Measurements from ENCODE around the gene CERK. TPM values are rescaled to one million over a fixed set of nuclear protein-coding genes. Genes with fewer than 3 reads are reported as not detected.

The CERK gene
- total and polyA plus RNA-seq, 8 donors: 25.0 to 44.0 (median 40.4) TPM

GRCh38 chr22:46699091-46699490 is 39.0 kb downstream of the CERK start:
- Histone ChIP-seq H3K4me3 (no peak overlapping the region), H3K27me3 (no peaks in the 10 kb centered on the region), H3K9me3 (no peaks in the 10 kb centered on the region), H3K36me3 (peaks cover 0 to 98% of the 10 kb centered on the region in 2 donors), H3K4me1 (no peaks in the 10 kb centered on the region), H3K27ac (no peak overlapping the region)
- ATAC-seq: no peak
- peak in 1 of 4 donors; percentile 43 for DNase-seq
- intact Hi-C loops (cut with DNase I): no loop called here
- no peak for TF ChIP-seq CTCF (IDR thresholded peaks at IDR 0.05)

GRCh38 chr22:46697811-46698515 is 40.1 kb downstream of the CERK start:
- Histone ChIP-seq H3K27me3 (no peaks in the 10 kb centered on the region), H3K4me3 (no peak overlapping the region), H3K36me3 (peaks cover 0 to 98% of the 10 kb centered on the region in 2 donors), H3K27ac (no peak overlapping the region), H3K4me1 (no peaks in the 10 kb centered on the region), H3K9me3 (no peaks in the 10 kb centered on the region)
- intact Hi-C loops (cut with DNase I): no loop called here
- no peak for TF ChIP-seq CTCF (IDR thresholded peaks at IDR 0.05)
- no peak for ATAC-seq
- DNase-seq: peak in 1 of 4 donors; percentile 51

DNA sequence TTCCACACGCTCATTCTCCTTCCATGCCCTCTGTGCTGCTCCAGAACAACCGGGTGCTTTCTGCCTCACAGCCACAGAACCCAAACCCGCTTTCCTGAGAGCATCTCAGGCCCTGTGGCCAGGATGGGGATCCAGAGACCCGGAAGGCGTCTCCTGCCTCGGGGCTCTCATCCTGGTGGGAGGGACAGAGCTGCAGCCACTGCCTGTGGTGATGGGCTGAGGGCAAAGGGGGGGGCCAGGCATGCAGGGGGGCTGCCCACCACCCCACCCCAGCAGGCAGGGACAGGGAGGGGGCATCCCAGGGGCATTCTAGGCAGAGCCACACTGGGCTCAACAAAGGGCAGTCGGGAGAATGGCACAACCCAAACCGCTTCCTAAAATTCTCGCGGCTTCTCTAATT is 41.4 kb downstream of the CERK start:
- ATAC-seq (no peak), DNase-seq (peak in 1 of 4 donors; percentile 46)
- H3K27ac ChIP-seq: no peak overlapping the region
- intact Hi-C loops (cut with DNase I): no loop called here
- peaks cover 0 to 100% of the 10 kb centered on the region in 2 donors for H3K36me3 ChIP-seq
- no peak overlapping the region for H3K4me3 ChIP-seq
- no peak for TF ChIP-seq CTCF (IDR thresholded peaks at IDR 0.05)
- no peaks in the 10 kb centered on the region for H3K4me1 ChIP-seq
- H3K27me3 ChIP-seq: no peaks in the 10 kb centered on the region
- H3K9me3 ChIP-seq: no peaks in the 10 kb centered on the region

DNA sequence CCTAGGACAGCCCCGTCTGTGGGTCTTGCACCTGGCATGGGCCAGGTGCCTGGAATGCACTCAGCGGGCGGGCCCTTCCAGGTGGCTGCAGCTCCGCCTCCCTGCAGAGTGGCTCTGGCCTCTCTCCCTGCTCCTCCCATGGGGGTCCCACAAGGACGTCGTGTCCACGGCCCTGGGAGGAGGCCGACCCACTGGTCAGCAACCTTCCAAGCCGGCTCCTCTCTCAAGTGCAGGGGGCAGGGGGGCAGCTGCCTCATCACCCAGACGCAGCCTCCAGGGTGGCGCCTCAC is 41.9 kb downstream of the CERK start:
- no peaks in the 10 kb centered on the region for H3K4me1 ChIP-seq
- peaks cover 0 to 100% of the 10 kb centered on the region in 2 donors for H3K36me3 ChIP-seq
- no peak for TF ChIP-seq CTCF (IDR thresholded peaks at IDR 0.05)
- intact Hi-C loops (cut with DNase I): no loop called here
- DNase-seq (peak in 1 of 4 donors; percentile 74), ATAC-seq (peak; percentile 60)
- H3K27ac ChIP-seq: no peak overlapping the region
- no peaks in the 10 kb centered on the region for H3K27me3 ChIP-seq
- H3K9me3 ChIP-seq: no peaks in the 10 kb centered on the region
- no peak overlapping the region for H3K4me3 ChIP-seq

DNA sequence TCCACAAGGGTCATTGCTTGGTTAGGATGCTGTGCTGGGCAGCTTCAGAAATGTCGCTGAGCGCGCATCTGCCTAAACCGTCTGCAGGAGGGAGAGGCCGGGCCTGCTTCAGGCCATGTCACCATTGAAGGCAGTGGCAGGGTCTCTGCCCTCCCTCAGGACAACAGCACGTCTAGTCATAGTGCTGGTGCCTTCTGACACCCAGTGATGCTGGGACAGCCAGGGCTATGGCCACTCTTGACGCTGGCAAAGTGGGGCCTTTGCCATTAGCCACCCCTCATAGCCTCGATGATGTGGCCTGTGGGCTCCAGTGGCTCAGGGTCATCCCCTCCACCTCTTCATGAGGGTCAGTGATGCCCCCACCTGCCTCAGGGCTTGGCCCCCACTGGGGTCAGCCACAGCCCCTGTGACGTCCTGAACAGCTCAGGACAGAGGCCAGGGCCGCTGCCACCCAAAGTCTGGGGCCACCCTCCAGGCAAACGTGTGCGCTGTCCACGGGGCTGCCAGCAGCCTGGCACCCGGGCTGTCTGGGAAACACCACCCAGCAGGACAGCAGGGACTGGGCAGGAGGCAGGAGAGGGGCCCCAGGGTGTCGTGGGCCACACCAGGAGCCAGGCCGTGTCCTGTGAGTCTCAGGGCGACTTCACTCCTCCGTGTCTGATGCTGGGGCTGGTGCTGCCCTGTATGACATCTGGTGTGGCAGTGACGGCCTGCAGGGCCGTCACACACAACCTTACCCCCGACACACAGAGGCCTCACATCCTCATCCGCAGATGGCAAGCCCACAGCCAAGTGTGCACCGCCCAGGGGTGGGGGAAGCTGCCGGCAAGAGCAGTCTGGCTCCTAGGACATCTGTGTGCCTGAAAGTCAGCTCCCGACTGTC is 42.5 kb downstream of the CERK start:
- H3K27ac ChIP-seq: no peak overlapping the region
- intact Hi-C loops (cut with DNase I): no loop called here
- H3K4me3 ChIP-seq: no peak overlapping the region
- TF ChIP-seq CTCF (IDR thresholded peaks at IDR 0.05): no peak
- DNase-seq (peak in 1 of 4 donors; percentile 59), ATAC-seq (peak; percentile 7)
- no peaks in the 10 kb centered on the region for H3K9me3 ChIP-seq
- no peaks in the 10 kb centered on the region for H3K27me3 ChIP-seq
- no peaks in the 10 kb centered on the region for H3K4me1 ChIP-seq
- peaks cover 0 to 100% of the 10 kb centered on the region in 2 donors for H3K36me3 ChIP-seq
